ENCODE data around the gene VSTM2L.
A peak's percentile ranks its signal among the peaks of the same experiment; 100 is the strongest.

VSTM2L gene

GRCh38 chr20:37894454-37894853 lies 8.5 kb upstream of the VSTM2L start:
- no peak overlapping the region for H3K4me3 ChIP-seq
- TF ChIP-seq POLR2AphosphoS5 (IDR thresholded peaks at IDR 0.05; ENCODE audit: borderline replicate concordance, low read depth, low read length) (no peak), FOXP2 (optimal IDR thresholded peaks at IDR 0.05; ENCODE audit: control extremely low read depth, extremely low read length, insufficient read depth) (no peak), EZH2 (IDR thresholded peaks at IDR 0.05) (no peak)
- DNase-seq (ENCODE audit: low read depth, low spot score): no peak
- H3K9me3 ChIP-seq (ENCODE audit: low read depth, low read length): no peaks in the 10 kb centered on the region
- peak overlapping the region; percentile 43; the same call in 1 of the 2 replicates for H3K27ac ChIP-seq
- no peaks in the 10 kb centered on the region for H3K36me3 ChIP-seq (ENCODE audit: insufficient read depth, low read length)
- no peak overlapping the region for H3K9ac ChIP-seq (ENCODE audit: insufficient read length)

GRCh38 chr20:37895166-37895565 lies 7.8 kb upstream of the VSTM2L start:
- Histone ChIP-seq H3K9me3 (ENCODE audit: low read depth, low read length) (no peaks in the 10 kb centered on the region), H3K36me3 (ENCODE audit: insufficient read depth, low read length) (no peaks in the 10 kb centered on the region), H3K4me3 (no peak overlapping the region), H3K9ac (ENCODE audit: insufficient read length) (no peak overlapping the region), H3K27ac (peak overlapping the region; percentile 3; the same call in 1 of the 2 replicates)
- no peak for DNase-seq (ENCODE audit: low read depth, low spot score)
- TF ChIP-seq EZH2 (IDR thresholded peaks at IDR 0.05) (no peak), FOXP2 (optimal IDR thresholded peaks at IDR 0.05; ENCODE audit: control extremely low read depth, extremely low read length, insufficient read depth) (no peak), POLR2AphosphoS5 (IDR thresholded peaks at IDR 0.05; ENCODE audit: borderline replicate concordance, low read depth, low read length) (no peak)

- no peak overlapping the region for H3K9ac ChIP-seq (ENCODE audit: insufficient read length)
- no peaks in the 10 kb centered on the region for H3K9me3 ChIP-seq (ENCODE audit: low read depth, low read length)
- H3K4me3 ChIP-seq: no peak overlapping the region
- DNase-seq (ENCODE audit: low read depth, low spot score): no peak
- no peak overlapping the region for H3K27ac ChIP-seq
- TF ChIP-seq EZH2 (IDR thresholded peaks at IDR 0.05): no peak
- no peak for TF ChIP-seq FOXP2 (optimal IDR thresholded peaks at IDR 0.05; ENCODE audit: control extremely low read depth, extremely low read length, insufficient read depth)
- TF ChIP-seq POLR2AphosphoS5 (IDR thresholded peaks at IDR 0.05; ENCODE audit: borderline replicate concordance, low read depth, low read length): no peak
- no peaks in the 10 kb centered on the region for H3K36me3 ChIP-seq (ENCODE audit: insufficient read depth, low read length)
These were observed 5.9 kb upstream of the VSTM2L start for GRCh38 chr20:37896932-37897548.

GRCh38 chr20:37898233-37899104 lies 4.5 kb upstream of the VSTM2L start:
- H3K36me3 ChIP-seq (ENCODE audit: insufficient read depth, low read length): no peaks in the 10 kb centered on the region
- peak overlapping the region; percentile 55 for H3K4me3 ChIP-seq
- H3K9me3 ChIP-seq (ENCODE audit: low read depth, low read length): no peaks in the 10 kb centered on the region
- peak overlapping the region; percentile 26 for H3K27ac ChIP-seq
- no peak for DNase-seq (ENCODE audit: low read depth, low spot score)
- no peak overlapping the region for H3K9ac ChIP-seq (ENCODE audit: insufficient read length)
- no peak for TF ChIP-seq POLR2AphosphoS5 (IDR thresholded peaks at IDR 0.05; ENCODE audit: borderline replicate concordance, low read depth, low read length)
- TF ChIP-seq FOXP2 (optimal IDR thresholded peaks at IDR 0.05; ENCODE audit: control extremely low read depth, extremely low read length, insufficient read depth): no peak
- no peak for TF ChIP-seq EZH2 (IDR thresholded peaks at IDR 0.05)

GRCh38 chr20:37899105-37900045 lies 3.6 kb upstream of the VSTM2L start:
- H3K9me3 ChIP-seq (ENCODE audit: low read depth, low read length): no peaks in the 10 kb centered on the region
- no peak overlapping the region for H3K9ac ChIP-seq (ENCODE audit: insufficient read length)
- H3K27ac ChIP-seq: no peak overlapping the region
- H3K4me3 ChIP-seq: no peak overlapping the region
- no peak for DNase-seq (ENCODE audit: low read depth, low spot score)
- TF ChIP-seq POLR2AphosphoS5 (IDR thresholded peaks at IDR 0.05; ENCODE audit: borderline replicate concordance, low read depth, low read length): no peak
- no peak for TF ChIP-seq EZH2 (IDR thresholded peaks at IDR 0.05)
- TF ChIP-seq FOXP2 (optimal IDR thresholded peaks at IDR 0.05; ENCODE audit: control extremely low read depth, extremely low read length, insufficient read depth): no peak
- H3K36me3 ChIP-seq (ENCODE audit: insufficient read depth, low read length): no peaks in the 10 kb centered on the region

GRCh38 chr20:37901240-37901639 lies 1.7 kb upstream of the VSTM2L start:
- H3K27ac ChIP-seq: no peak overlapping the region
- H3K4me3 ChIP-seq: no peak overlapping the region
- no peaks in the 10 kb centered on the region for H3K9me3 ChIP-seq (ENCODE audit: low read depth, low read length)
- H3K36me3 ChIP-seq (ENCODE audit: insufficient read depth, low read length): no peaks in the 10 kb centered on the region
- no peak for DNase-seq (ENCODE audit: low read depth, low spot score)
- H3K9ac ChIP-seq (ENCODE audit: insufficient read length): no peak overlapping the region
- TF ChIP-seq EZH2 (IDR thresholded peaks at IDR 0.05) (no peak), POLR2AphosphoS5 (IDR thresholded peaks at IDR 0.05; ENCODE audit: borderline replicate concordance, low read depth, low read length) (no peak)

GRCh38 chr20:37901654-37902503 lies 1.0 kb upstream of the VSTM2L start:
- Histone ChIP-seq H3K9ac (ENCODE audit: insufficient read length) (no peak overlapping the region), H3K27ac (no peak overlapping the region), H3K9me3 (ENCODE audit: low read depth, low read length) (no peaks in the 10 kb centered on the region), H3K36me3 (ENCODE audit: insufficient read depth, low read length) (no peaks in the 10 kb centered on the region), H3K4me3 (peak overlapping the region; percentile 73)
- DNase-seq (ENCODE audit: low read depth, low spot score): no peak
- no peak for TF ChIP-seq FOXP2 (optimal IDR thresholded peaks at IDR 0.05; ENCODE audit: control extremely low read depth, extremely low read length, insufficient read depth)
- TF ChIP-seq POLR2AphosphoS5 (IDR thresholded peaks at IDR 0.05; ENCODE audit: borderline replicate concordance, low read depth, low read length): no peak
- TF ChIP-seq EZH2 (IDR thresholded peaks at IDR 0.05): no peak

Data from SK-N-MC (cell line).